Large intestine (tissue), 3 donors: ENCODE results near the gene CTBP2. TPM values are rescaled to one million over a fixed set of nuclear protein-coding genes. Genes with fewer than 3 reads are reported as not detected.

Experiments used
- DNase-seq, 2 donors: peaks; one replicate each; pipeline versions ENCODE4 v3.0.0 to v3.0.0-alpha.2; 2013
- H3K27ac ChIP-seq: one replicate; pipeline ENCODE4 v1.5.1; 2013; ENCODE audit warnings: low read length
- H3K27me3 ChIP-seq: 2 replicates; pipeline ENCODE4 v1.6.1; 2013; ENCODE audit warnings: low read length; ENCODE audit not compliant: control insufficient read depth, insufficient read depth
- H3K36me3 ChIP-seq: 2 replicates; pipeline ENCODE4 v1.6.1; 2013; ENCODE audit warnings: low read length; ENCODE audit not compliant: control insufficient read depth, insufficient read depth
- H3K4me1 ChIP-seq: one replicate; pipeline ENCODE4 v1.6.1; 2013; ENCODE audit warnings: low read length; ENCODE audit not compliant: control insufficient read depth, insufficient read depth
- H3K4me3 ChIP-seq: one replicate; pipeline ENCODE4 v1.5.1; 2013; ENCODE audit warnings: low read length
- H3K9me3 ChIP-seq: one replicate; pipeline ENCODE4 v1.6.1; 2013; ENCODE audit warnings: mild to moderate bottlenecking, low read depth, low read length, moderate library complexity; ENCODE audit not compliant: control insufficient read depth
- WGBS: methylation state at CpG from one replicate; pipeline ENCODE4 v1.1.5; 2013; ENCODE audit warnings: low lambda C conversion rate; ENCODE audit not compliant: insufficient coverage; 5-methylcytosine and 5-hydroxymethylcytosine counted together
- polyA plus RNA-seq: library from polyadenylated mRNA; unstranded; fragments of 120-200 nt; gene quantifications from one replicate; pipeline ENCODE4 v1.2.1, GENCODE V29; 2013

CTBP2 gene
- polyA plus RNA-seq, 1 donor, result 60.1 TPM

DNA sequence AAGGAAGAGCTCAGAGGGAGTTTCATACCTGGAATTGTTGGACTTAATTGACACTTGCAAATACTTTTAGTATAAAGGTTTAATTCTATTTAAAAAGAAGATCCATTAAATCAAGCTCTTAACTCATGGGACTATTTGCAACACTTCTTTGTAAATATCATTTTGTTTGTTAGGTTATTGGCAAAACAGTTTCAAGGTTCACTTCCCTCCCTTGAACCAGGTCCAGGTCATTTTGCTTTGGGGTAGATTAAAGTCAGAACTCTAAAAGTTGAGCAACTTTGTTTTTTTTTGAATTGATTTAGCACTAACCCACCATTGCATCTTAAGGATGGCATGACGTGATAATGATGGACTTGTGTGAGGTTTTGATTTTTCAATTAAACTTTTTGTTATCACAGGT lies 172.6 kb downstream of the CTBP2 start:
- Histone ChIP-seq H3K9me3 (no peaks in the 10 kb centered on the region), H3K36me3 (peaks cover 75% of the 10 kb centered on the region), H3K27me3 (no peaks in the 10 kb centered on the region), H3K4me1 (no peaks in the 10 kb centered on the region), H3K4me3 (no peak overlapping the region), H3K27ac (no peak overlapping the region)
- WGBS, result no CpG with 5 or more reads among the region's 1 CpG
- no peak for DNase-seq

DNA sequence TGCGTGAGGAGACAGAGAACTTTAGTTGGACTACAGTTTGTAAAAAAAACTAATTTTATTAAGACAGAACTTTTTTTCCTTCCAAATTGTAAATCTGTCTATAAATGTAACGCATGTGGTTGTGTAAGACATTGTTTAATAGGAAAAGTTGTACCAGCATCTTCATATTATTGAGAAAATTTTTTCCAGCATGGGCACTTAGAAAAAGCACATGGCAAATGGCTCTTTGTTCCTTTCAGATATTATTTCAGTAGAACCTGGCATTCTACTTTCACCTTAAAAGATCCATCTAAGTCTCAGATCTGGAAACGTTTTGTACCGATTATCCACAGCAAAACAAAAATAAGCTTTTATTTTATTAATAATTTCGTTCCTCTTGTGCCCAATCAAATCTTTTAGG lies 175.2 kb downstream of the CTBP2 start:
- Histone ChIP-seq H3K36me3 (peaks cover 62% of the 10 kb centered on the region), H3K4me3 (no peak overlapping the region), H3K27me3 (no peaks in the 10 kb centered on the region), H3K4me1 (no peaks in the 10 kb centered on the region), H3K27ac (no peak overlapping the region), H3K9me3 (no peaks in the 10 kb centered on the region)
- DNase-seq, result no peak
- 100% methylated on average over 3 of the region's 5 CpGs for WGBS

DNA sequence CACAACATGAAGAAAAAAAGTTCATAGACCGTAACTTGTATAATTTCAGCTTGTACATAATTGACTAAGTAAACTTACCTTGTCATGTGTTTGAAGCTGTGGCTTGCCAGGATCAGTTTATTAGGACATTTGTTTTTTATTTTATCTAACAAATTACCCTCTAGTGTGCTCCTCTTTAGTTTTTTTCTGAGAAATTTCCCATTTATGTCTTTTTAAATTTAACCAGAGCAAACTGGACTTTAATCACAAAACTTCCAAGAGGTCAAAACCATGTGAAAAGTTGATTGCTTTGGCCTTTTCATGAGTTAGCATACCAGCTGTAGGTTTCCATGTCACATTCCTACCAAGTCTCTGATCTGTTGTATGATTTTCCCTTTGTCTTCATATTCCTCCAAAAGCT lies 176.0 kb downstream of the CTBP2 start:
- no peak for DNase-seq
- Histone ChIP-seq H3K27ac (no peak overlapping the region), H3K9me3 (no peaks in the 10 kb centered on the region), H3K27me3 (no peaks in the 10 kb centered on the region), H3K4me1 (no peaks in the 10 kb centered on the region), H3K36me3 (peaks cover 56% of the 10 kb centered on the region), H3K4me3 (no peak overlapping the region)
- WGBS, result 100% methylated on average over 1 of the region's 1 CpG

DNA sequence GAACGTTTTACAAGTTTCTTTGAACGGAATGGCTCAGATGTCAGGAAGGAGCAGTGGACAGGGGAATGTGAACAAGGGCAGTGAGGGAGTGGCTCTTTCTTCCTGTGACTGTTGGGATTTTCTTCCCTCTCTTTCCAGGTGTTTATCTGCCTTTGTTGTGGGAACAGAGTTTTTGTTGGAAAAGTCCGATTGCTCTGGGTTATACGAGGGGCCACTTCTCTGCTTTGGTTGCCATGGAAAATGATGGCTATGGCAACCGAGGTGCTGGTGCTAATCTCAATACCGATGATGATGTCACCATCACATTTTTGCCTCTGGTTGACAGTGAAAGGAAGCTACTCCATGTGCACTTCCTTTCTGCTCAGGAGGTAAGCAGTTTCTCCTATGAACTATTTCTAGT lies 177.0 kb downstream of the CTBP2 start:
- Histone ChIP-seq H3K9me3 (no peaks in the 10 kb centered on the region), H3K27me3 (no peaks in the 10 kb centered on the region), H3K36me3 (peaks cover 62% of the 10 kb centered on the region), H3K27ac (no peak overlapping the region), H3K4me1 (no peaks in the 10 kb centered on the region), H3K4me3 (no peak overlapping the region)
- whole genome bisulfite sequencing, result no CpG with 5 or more reads among the region's 6 CpGs
- DNase-seq, result no peak

DNA sequence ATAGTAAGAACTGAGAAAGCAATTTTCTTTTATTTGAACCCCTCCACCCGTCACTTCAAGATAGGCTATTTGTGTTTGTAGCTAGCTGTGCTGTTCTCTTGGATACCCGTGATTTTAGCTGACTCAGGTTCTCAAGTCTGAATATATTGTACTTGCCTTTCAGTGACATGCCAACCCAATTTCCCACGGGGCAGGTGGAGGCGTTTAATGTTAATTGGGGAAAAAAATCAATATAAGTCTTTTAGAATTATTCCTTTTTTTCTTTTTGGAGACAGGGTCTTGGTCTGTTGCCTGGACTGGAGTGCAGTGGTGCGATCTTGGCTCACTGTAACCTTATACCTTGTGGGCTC lies 182.0 kb downstream of the CTBP2 start:
- WGBS, result no CpG with 5 or more reads among the region's 5 CpGs
- no peaks in the 10 kb centered on the region for H3K4me1 ChIP-seq

DNA sequence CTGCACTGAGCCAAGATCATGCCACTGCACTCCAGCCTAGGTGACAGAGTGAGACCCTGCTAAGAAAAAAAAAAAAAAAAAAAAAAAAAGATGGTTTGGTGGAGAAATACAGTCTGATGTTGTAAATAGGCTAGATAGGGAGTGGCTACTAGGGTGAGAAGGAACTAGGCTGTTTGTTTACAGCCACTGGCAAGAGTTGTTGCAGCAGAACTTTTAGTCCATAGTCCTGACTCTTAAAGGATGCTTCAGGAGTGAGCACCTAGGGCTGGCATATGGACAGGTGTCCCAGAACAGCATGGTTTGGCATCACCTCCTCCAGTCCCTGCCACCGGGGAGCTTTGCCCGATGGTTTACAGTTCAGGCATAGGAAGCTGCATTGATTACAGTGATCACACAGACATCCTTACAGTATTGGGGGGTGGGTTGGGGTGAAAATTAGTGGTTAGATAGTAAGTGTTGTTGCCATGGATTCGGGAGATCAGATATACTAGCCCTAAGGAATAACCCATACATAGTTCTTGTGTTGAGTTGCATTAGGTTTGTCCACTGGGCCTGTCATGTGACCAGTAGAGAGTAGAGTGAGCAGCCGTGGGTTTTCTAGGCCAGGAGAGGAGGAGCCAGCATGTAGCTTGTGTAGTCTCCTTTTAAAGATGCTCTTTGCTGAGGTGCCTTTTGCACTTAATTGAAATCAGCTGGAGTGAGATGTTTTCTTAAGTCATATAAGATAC lies 182.6 kb downstream of the CTBP2 start:
- H3K36me3 ChIP-seq, result peaks cover 48% of the 10 kb centered on the region
- no peaks in the 10 kb centered on the region for H3K4me1 ChIP-seq
- no CpG with 5 or more reads among the region's 4 CpGs for WGBS

More for the DNA sequence above, 182.0 kb downstream of the CTBP2 start:
- Histone ChIP-seq H3K9me3 (no peaks in the 10 kb centered on the region), H3K27me3 (no peaks in the 10 kb centered on the region), H3K27ac (no peak overlapping the region), H3K36me3 (peaks cover 50% of the 10 kb centered on the region), H3K4me3 (no peak overlapping the region)
- DNase-seq, result no peak

DNA sequence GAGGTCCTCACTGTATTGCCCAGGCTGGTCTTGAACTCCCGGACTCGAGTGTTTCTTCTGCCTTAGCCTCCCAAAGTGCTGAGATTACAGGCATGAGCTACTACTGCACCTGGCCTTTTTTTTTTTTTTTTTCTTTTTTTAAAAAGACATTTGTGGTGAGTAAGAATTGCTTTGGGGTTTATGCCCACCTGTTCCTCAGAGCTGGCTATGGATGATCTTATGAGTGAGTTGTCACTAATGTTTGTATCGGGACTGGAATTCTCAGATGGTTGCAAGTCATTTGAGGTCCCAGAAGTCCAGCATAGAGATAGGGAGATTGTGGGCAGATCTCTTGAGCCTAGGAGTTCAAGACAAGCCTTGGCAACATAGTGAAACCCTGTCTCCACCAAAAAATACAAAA lies 183.2 kb downstream of the CTBP2 start:
- Histone ChIP-seq H3K36me3 (peaks cover 45% of the 10 kb centered on the region), H3K27ac (no peak overlapping the region), H3K9me3 (no peaks in the 10 kb centered on the region), H3K27me3 (no peaks in the 10 kb centered on the region), H3K4me3 (no peak overlapping the region), H3K4me1 (no peaks in the 10 kb centered on the region)
- DNase-seq, result no peak
- 100% methylated on average over 1 of the region's 3 CpGs for WGBS

More for the DNA sequence above, 182.6 kb downstream of the CTBP2 start:
- no peak for DNase-seq
- Histone ChIP-seq H3K27me3 (no peaks in the 10 kb centered on the region), H3K4me3 (no peak overlapping the region), H3K9me3 (no peaks in the 10 kb centered on the region), H3K27ac (no peak overlapping the region)

DNA sequence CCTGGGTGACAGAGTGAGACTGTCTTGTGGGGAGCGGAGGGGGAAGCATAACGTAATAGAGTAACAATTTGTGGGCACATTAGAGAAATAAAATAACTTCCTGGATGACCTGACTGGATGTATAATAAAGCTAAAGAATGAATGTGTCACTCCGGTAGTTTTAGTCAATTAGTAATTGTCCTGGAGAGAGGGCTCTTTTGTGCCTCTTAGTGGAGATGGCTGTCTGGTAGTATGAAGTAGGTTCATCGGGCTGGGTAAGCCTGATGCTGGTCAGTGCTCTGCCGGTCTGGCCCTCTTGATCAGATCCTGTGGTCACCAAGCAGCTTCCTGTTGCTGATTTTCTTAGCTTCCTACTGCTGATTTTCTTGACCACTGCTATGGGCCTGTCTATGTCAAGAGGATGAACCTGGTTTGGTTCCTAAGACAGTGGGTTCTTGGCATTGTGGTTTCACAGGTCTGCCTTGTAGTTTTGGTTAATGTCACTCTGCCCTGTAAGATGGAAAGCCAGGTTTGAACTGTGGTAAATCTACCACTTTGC lies 184.3 kb downstream of the CTBP2 start:
- DNase-seq, result no peak
- 100% methylated on average over 2 of the region's 5 CpGs for WGBS
- H3K36me3 ChIP-seq, result peaks cover 42% of the 10 kb centered on the region
- H3K27ac ChIP-seq, result no peak overlapping the region
- H3K4me3 ChIP-seq, result no peak overlapping the region
- H3K27me3 ChIP-seq, result no peaks in the 10 kb centered on the region
- H3K9me3 ChIP-seq, result no peaks in the 10 kb centered on the region
- H3K4me1 ChIP-seq, result no peaks in the 10 kb centered on the region

DNA sequence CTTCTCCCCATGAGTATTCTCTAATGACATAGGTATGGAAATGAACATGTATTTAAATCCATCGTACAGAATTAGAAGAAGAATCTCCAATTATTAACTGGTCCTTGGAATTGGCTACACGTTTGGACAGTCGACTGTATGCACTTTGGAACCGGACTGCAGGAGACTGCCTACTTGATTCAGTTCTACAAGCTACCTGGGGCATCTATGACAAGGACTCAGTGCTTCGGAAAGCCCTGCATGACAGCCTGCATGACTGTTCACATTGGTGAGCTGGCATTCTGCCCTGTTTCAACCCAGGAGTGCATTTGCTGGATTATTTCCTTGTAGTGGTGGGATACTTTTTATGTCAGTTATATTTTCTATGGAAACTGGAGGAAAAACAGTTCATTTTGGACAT lies 186.2 kb downstream of the CTBP2 start:
- DNase-seq, result no peak
- H3K4me3 ChIP-seq, result no peak overlapping the region
- peaks cover 53% of the 10 kb centered on the region for H3K36me3 ChIP-seq
- H3K27me3 ChIP-seq, result no peaks in the 10 kb centered on the region
- no peaks in the 10 kb centered on the region for H3K4me1 ChIP-seq
- WGBS, result no CpG with 5 or more reads among the region's 5 CpGs
- H3K27ac ChIP-seq, result no peak overlapping the region
- no peaks in the 10 kb centered on the region for H3K9me3 ChIP-seq

DNA sequence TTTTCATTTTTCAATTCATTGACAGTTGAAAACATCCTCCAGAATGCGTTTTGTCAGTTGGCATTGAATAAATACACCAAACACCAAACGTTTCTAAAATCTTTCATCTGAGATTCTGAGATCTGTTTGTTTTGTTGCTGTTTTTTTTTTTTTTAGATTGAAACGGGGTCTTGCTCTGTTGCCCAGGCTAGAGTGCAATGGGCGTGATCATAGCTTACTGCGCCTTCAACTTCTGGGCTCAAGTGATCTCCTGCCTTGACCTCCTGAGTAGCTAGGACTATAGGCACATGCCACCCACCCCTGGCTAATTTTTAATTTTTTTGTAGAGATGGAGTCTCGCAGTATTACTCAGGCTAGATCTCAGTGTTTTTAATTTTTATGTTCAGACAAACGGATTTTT lies 187.7 kb downstream of the CTBP2 start:
- no peak for DNase-seq
- WGBS, result 83% methylated on average over 1 of the region's 7 CpGs
- H3K36me3 ChIP-seq, result peaks cover 57% of the 10 kb centered on the region

DNA sequence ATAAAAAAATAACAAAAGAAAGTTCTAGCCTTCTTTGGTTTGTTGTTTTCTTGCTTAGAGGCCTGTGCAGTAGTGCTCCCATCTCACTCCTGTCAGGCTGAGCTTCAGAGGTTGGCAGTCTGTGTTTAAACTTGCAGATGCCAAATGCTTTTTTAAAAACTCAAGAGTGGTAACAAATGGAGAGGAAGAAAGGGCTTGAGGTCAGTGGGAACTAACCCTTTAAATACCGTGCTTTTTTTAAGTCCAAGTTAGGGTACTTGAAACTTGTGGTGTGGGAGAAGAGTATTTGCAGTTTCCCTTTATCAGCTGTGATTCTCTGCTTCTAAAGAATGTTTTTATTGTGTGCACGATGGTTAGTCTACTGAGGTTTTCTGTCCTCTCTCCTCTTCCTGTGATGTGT lies 189.1 kb downstream of the CTBP2 start:
- 67% methylated on average over 1 of the region's 2 CpGs for WGBS
- H3K36me3 ChIP-seq, result peaks cover 68% of the 10 kb centered on the region
- H3K9me3 ChIP-seq, result no peaks in the 10 kb centered on the region
- no peaks in the 10 kb centered on the region for H3K4me1 ChIP-seq
- DNase-seq, result no peak
- H3K27ac ChIP-seq, result no peak overlapping the region
- H3K27me3 ChIP-seq, result no peaks in the 10 kb centered on the region
- H3K4me3 ChIP-seq, result no peak overlapping the region

More for the DNA sequence above, 187.7 kb downstream of the CTBP2 start:
- Histone ChIP-seq H3K4me3 (no peak overlapping the region), H3K4me1 (no peaks in the 10 kb centered on the region), H3K9me3 (no peaks in the 10 kb centered on the region), H3K27ac (no peak overlapping the region), H3K27me3 (no peaks in the 10 kb centered on the region)
